ENCODE results near the gene DRC3.

GRCh38 chr17:17924131-17924856, 48.4 kb upstream of the DRC3 start:
- TF ChIP-seq CTCF (IDR thresholded peaks at IDR 0.05), result no peak
- TF ChIP-seq POLR2A (IDR thresholded peaks at IDR 0.05), result no peak
